Transverse colon (tissue), 4 donors: ENCODE measurements around the gene L3MBTL4. TPM values are rescaled to one million over a fixed set of nuclear protein-coding genes. Genes with fewer than 3 reads are reported as not detected.

Source experiments
- DNase-seq: peaks from one replicate; pipeline ENCODE4 v3.0.0-alpha.2; 2019
- H3K27ac ChIP-seq, 4 donors: fragments of 200-600 bp; sonication (generic); 2 replicates each; pipeline ENCODE4 v1.5.1; 2016 to 2018; ENCODE audit warnings: inconsistent platforms in 4 of 4
- H3K27me3 ChIP-seq: fragments of 200-600 bp; sonication (generic); 2 replicates; pipeline ENCODE4 v1.5.1; 2017; ENCODE audit warnings: inconsistent platforms
- H3K36me3 ChIP-seq, 4 donors: fragments of 200-600 bp; sonication (generic); 2 replicates each; pipeline ENCODE4 v1.5.1; 2017 to 2019; ENCODE audit warnings: inconsistent platforms in 4 of 4
- H3K4me1 ChIP-seq, 4 donors: fragments of 200-600 bp; sonication (generic); 2 replicates each; pipeline ENCODE4 v1.5.1; 2017 to 2020; ENCODE audit warnings: inconsistent platforms in 4 of 4
- H3K4me3 ChIP-seq, 4 donors: fragments of 200-600 bp; sonication (generic); 1 replicate in 1 of 4; 2 replicates in 3 of 4; pipeline versions ENCODE4 v1.5.1 to v1.6.1; 2017 to 2019; ENCODE audit warnings: inconsistent platforms in 4 of 4
- H3K9me3 ChIP-seq, 2 donors: fragments of 200-600 bp; sonication (generic); 2 replicates each; pipeline ENCODE4 v1.5.1; 2017 to 2019; ENCODE audit warnings: inconsistent platforms in 2 of 2
- EP300 ChIP-seq: sonication (generic); formaldehyde crosslinking; IDR thresholded peaks from one replicate; pipeline ENCODE4 v1.6.1; 2017; ENCODE audit warnings: antibody characterized with exemption, low read depth
- POLR2A ChIP-seq: fragments of 450-650 bp; IDR thresholded peaks from one replicate; pipeline ENCODE4 v1.6.1; 2016; ENCODE audit warnings: antibody characterized with exemption, mild to moderate bottlenecking, moderate library complexity
- POLR2AphosphoS5 ChIP-seq, 3 donors: sonication (generic); formaldehyde crosslinking; IDR thresholded peaks; one replicate each; pipeline ENCODE4 v1.6.1; 2016; ENCODE audit warnings: antibody characterized with exemption in 3 of 3
- whole genome bisulfite sequencing, 2 donors: methylation state at CpG; one replicate each; pipeline ENCODE4 v1.1.5; 2018; ENCODE audit warnings: low coverage in 1 of 2; 5-methylcytosine and 5-hydroxymethylcytosine counted together
- in situ Hi-C, 4 donors: fragments of 200-750 bp; cut with MboI; loops; one replicate each; pipeline versions ENCODE4 v1.15.0 to v1.15.1; 2017; ENCODE audit warnings: low sequenced_read_pairs in 3 of 4, low pct_ligation_motif_present in 1 of 4, low pct_unique_long_range_greater_than_20kb in 1 of 4
- intact Hi-C: fragments of 100-400 bp; cut with DNase I; formaldehyde crosslinking; loops from one replicate; pipeline ENCODE4 v1.15.1; 2023; ENCODE audit warnings: low total_unique reads
- total RNA-seq, 4 donors: library from RNA; depleted of rRNA; stranded (reverse); fragments of >200 nt; gene quantifications; one replicate each; pipeline ENCODE4 v1.1.0, GENCODE V29; 2016
- TF ChIP-seq, protein P1 (sequence below), 5 experiments: fragments of 200-600 bp in 3 of 5; fragments of 450-650 bp in 2 of 5; sonication (generic) in 3 of 5; IDR thresholded peaks; 1 replicate in 2 of 5; 2 replicates in 3 of 5; pipeline ENCODE4 v1.5.1; 2016 to 2017; ENCODE audit warnings: antibody characterized with exemption in 5 of 5, inconsistent platforms in 3 of 5, mild to moderate bottlenecking in 2 of 5, moderate library complexity in 1 of 5

Gene L3MBTL4
- total RNA-seq, 4 donors from 2014 or later, result 0.20 to 4.9 (median 2.9) TPM

DNA sequence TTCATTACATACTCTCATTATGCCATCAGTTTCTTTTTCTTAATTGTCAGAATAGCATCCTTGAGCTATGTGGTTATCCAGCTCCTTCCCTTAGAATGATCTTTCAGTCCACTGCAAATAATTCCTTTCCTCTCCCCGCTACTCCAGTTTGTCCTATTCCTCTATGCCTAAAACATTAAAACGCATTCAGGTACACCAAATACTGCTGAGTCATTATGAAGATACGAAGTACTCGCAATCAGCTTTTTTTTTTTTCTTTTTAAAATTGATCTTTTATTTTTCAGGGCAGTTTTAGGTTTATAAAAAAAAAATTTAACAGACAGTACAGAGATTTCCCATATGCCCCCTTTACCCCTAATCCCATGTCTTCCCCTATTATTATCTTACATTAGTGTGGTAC, 354.6 kb downstream of the L3MBTL4 start:
- Histone ChIP-seq H3K27me3 (no peaks in the 10 kb centered on the region), H3K4me1 (no peaks in the 10 kb centered on the region), H3K27ac (no peak overlapping the region), H3K36me3 (no peaks in the 10 kb centered on the region), H3K9me3 (no peaks in the 10 kb centered on the region), H3K4me3 (no peak overlapping the region)
- 87 to 94% methylated on average over 4 of the region's 4 CpGs for WGBS, 2 donors
- TF ChIP-seq EP300, result no peak
- TF ChIP-seq, protein P1, sequence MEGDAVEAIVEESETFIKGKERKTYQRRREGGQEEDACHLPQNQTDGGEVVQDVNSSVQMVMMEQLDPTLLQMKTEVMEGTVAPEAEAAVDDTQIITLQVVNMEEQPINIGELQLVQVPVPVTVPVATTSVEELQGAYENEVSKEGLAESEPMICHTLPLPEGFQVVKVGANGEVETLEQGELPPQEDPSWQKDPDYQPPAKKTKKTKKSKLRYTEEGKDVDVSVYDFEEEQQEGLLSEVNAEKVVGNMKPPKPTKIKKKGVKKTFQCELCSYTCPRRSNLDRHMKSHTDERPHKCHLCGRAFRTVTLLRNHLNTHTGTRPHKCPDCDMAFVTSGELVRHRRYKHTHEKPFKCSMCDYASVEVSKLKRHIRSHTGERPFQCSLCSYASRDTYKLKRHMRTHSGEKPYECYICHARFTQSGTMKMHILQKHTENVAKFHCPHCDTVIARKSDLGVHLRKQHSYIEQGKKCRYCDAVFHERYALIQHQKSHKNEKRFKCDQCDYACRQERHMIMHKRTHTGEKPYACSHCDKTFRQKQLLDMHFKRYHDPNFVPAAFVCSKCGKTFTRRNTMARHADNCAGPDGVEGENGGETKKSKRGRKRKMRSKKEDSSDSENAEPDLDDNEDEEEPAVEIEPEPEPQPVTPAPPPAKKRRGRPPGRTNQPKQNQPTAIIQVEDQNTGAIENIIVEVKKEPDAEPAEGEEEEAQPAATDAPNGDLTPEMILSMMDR (IDR thresholded peaks at IDR 0.05), result no peak
- TF ChIP-seq POLR2A, result no peak
- no peak for TF ChIP-seq POLR2AphosphoS5 (IDR thresholded peaks at IDR 0.05)
- intact Hi-C loops, result no loop called here
- DNase-seq, result no peak
- in situ Hi-C loops, result no loop called here

DNA sequence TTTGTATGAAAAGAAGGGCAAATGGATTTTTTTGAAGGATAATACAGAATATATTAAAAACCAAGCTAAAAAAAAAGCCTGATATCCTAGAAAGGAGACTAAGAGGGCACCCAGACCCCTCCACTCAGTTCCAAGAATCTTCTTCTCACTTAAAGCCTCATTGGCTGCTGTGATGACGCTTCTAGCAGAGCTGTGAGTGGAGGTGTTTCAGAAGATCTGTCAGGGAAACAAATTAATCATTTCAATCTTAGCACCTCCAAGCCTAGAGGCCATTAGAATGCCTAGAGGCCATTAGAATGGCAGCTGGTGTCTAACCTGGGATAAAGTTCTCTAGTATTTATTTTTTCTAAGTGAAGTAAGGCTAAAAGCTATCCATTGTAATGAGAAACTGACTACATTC, 355.2 kb downstream of the L3MBTL4 start:
- DNase-seq, result no peak
- H3K27me3 ChIP-seq, result no peaks in the 10 kb centered on the region
- no peaks in the 10 kb centered on the region for H3K36me3 ChIP-seq
- no peaks in the 10 kb centered on the region for H3K9me3 ChIP-seq
- no peak overlapping the region for H3K4me3 ChIP-seq
- 80 to 81% methylated on average over 1 of the region's 1 CpG for WGBS, 2 donors
- intact Hi-C loops (no loop called here), in situ Hi-C loops (no loop called here)
- no peaks in the 10 kb centered on the region for H3K4me1 ChIP-seq
- H3K27ac ChIP-seq, result no peak overlapping the region
- no peak for TF ChIP-seq POLR2A
- TF ChIP-seq, protein P1 (IDR thresholded peaks at IDR 0.05), result no peak
- TF ChIP-seq POLR2AphosphoS5 (IDR thresholded peaks at IDR 0.05), result no peak
- no peak for TF ChIP-seq EP300

DNA sequence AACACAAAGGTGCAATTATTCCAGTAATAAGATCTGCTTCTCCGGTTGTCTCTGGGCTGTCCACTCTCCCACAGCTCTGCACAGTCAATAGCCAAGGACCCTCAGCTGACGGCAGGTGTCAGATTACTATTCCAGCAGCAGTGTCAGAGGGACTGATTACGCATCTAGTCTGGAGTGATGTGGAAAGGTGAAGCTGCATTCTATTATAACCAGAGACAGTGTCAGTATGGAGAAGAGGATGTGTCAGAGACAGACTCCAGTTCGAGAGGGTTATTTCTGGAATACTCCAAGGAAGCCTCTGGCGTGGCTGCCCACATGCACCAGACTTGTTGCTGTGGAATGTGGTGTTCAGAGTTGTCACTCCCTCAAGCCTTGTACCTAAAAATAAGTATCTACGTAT, 355.8 kb downstream of the L3MBTL4 start:
- no peaks in the 10 kb centered on the region for H3K27me3 ChIP-seq
- no peaks in the 10 kb centered on the region for H3K9me3 ChIP-seq
- WGBS, 2 donors, result 73 to 79% methylated on average over 4 to 6 of the region's 6 CpGs
- TF ChIP-seq POLR2A (no peak), EP300 (no peak), POLR2AphosphoS5 (IDR thresholded peaks at IDR 0.05) (no peak)
- TF ChIP-seq, protein P1 (IDR thresholded peaks at IDR 0.05), result no peak
- DNase-seq, result no peak
- H3K4me3 ChIP-seq, result no peak overlapping the region
- no peaks in the 10 kb centered on the region for H3K36me3 ChIP-seq
- H3K4me1 ChIP-seq, result no peaks in the 10 kb centered on the region
- intact Hi-C loops (no loop called here), in situ Hi-C loops (no loop called here)
- H3K27ac ChIP-seq, result no peak overlapping the region

DNA sequence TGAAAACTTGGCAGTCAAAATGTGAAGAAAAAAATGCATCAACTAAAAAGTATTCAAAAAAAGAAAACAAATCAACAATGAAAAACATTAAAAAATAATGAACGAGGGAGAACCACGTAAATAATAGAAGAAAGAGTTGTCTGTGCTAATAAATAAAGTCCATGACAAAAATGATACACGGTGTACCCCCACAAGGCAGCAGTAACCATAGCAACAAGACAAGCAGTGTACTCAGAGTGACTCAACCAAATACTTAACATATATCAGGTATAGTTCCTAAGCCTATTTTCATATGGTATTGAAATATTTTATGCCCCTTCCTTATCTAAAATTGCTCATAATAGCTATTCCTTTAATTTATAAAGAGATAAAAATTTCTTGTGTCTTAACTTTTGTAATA, 357.1 kb downstream of the L3MBTL4 start:
- 68 to 70% methylated on average over 3 of the region's 3 CpGs for WGBS, 2 donors
- Histone ChIP-seq H3K27me3 (no peaks in the 10 kb centered on the region), H3K27ac (no peak overlapping the region), H3K9me3 (no peaks in the 10 kb centered on the region), H3K4me1 (no peaks in the 10 kb centered on the region), H3K4me3 (no peak overlapping the region), H3K36me3 (no peaks in the 10 kb centered on the region)
- DNase-seq, result no peak
- TF ChIP-seq POLR2A, result no peak
- no peak for TF ChIP-seq POLR2AphosphoS5 (IDR thresholded peaks at IDR 0.05)
- intact Hi-C loops (no loop called here), in situ Hi-C loops (no loop called here)

DNA sequence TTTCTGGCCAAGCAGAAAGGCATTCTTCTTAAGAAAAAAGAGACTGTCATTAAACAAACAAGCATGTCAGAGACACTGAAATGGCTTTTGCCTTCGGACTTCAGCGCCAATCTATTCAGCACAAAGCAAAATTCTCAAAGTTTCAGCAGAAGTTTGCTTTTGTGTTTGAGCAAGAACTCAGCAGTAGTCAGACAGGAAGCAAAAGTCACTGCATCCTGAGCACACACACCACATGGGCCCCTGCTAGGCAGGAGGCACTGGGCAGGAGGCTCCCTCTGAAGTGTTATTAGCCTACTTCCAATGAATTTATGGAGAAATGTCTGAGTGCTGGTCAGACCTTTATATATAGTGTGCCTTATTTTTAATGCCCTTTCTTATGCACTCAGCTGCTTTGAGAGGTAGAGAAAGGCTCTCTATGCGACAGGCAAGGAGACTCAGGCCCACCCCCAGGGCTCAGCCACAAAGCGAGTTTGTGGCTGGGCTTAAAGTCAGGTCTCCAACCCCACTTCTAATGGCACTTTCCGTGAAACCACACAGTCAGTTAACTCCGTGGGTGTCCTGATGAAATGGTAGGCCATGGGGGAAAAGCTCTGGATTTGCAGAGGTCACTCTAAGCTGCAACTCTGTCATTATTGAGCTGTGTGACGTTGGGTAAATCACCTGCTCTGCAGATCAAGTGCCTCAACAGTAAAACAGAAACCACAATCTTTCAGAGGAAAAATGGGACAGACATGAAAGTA, 358.4 kb downstream of the L3MBTL4 start:
- no peak for TF ChIP-seq POLR2A
- no peak for TF ChIP-seq EP300
- TF ChIP-seq, protein P1 (IDR thresholded peaks at IDR 0.05), result no peak
- TF ChIP-seq POLR2AphosphoS5 (IDR thresholded peaks at IDR 0.05), result no peak
- no peak overlapping the region for H3K27ac ChIP-seq
- no peaks in the 10 kb centered on the region for H3K27me3 ChIP-seq
- no peaks in the 10 kb centered on the region for H3K36me3 ChIP-seq
- H3K4me3 ChIP-seq, result no peak overlapping the region
- DNase-seq, result no peak
- intact Hi-C loops, result no loop called here
- H3K9me3 ChIP-seq, result no peaks in the 10 kb centered on the region
- WGBS, 2 donors, result 59 to 88% methylated on average over 3 to 7 of the region's 7 CpGs
- no peaks in the 10 kb centered on the region for H3K4me1 ChIP-seq
- in situ Hi-C loops, result no loop called here
